Amniotic epithelial cell (primary cell): ENCODE measurements around the gene MMD2.

ENCODE experiments used
- DNase-seq: peaks from one replicate; pipeline ENCODE4 v3.0.0-alpha.2; 2010; ENCODE audit warnings: low read depth

The MMD2 gene

DNA sequence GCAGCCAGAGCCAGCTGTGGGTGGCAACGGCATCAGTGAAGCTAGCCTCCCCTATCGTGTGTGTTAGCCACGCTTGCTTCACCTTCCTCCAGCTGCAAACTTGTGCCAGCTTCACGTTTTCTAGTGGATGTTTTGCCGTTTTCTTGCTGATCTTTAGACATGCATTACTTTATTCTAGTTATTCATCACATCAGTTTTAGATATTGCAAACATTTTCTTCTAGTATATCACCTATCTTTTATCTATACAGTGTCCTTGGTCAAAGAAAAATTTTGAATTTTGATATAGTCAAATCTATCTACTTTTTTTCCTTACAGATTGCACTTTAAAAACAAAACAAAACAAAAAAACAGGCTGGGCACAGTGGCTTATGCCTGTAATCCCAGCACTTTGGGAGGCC is 90.5 kb downstream of the MMD2 start:
- no peak for DNase-seq

DNA sequence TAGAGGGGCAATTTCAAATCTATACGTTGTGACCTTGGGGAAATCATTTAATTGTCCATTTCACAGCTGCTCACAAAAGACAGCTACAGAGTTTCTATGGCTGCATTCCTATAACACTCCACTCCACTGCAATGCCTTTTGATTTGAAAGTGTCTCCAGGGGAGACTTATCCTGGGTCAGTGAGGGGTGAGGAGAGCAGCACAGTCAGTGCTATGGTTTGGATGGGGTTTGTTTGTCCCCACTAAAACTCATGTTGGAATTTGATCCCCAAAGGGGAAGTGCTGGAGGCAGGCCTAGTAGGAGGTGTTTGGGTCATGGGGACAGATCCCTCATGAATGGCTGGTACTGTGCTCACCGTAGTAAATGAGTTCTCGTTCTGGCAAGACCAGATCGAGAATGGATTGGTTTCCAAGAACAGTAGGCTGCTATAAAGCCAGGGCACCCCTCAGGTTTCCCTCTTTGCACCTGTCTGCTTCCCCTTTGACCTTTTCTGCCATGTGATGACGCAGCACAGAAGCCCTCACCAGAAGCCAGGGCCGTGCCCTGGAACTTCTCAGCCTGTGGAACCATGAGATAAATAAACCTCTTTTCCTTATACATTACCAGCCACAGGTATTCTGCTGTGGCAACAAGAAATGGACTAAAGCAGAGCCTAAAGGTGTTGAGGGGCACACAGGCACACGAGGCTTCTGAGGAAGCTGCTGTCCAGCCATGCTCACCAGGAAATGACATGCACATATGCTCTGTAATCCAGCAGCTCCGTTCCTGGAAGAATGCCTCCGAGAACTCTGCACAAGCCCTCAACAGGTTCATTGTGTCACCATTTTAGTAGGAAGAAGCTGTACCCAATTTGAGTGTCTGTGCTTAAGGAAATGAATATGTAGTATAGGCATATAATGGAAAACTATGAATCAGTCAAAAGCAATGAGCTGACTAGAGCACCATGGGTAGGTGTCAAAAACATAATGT is 92.2 kb downstream of the MMD2 start:
- no peak for DNase-seq

GRCh38 chr7:4862156-4862555 is 96.8 kb downstream of the MMD2 start:
- DNase-seq, result no peak

- DNase-seq, result no peak
Measured at GRCh38 chr7:4861673-4862072, 97.3 kb downstream of the MMD2 start, which contains the start of gene PAPOLB. Gene PAPOLB, minus strand, starts transcription at chr7:4862030. Its CDS starts 220 bp downstream, at chr7:4861810.

- DNase-seq, result no peak
Measured at GRCh38 chr7:4861227-4861626, 97.8 kb downstream of the MMD2 start.

GRCh38 chr7:4857189-4857588 is 101.8 kb downstream of the MMD2 start:
- no peak for DNase-seq

GRCh38 chr7:4856336-4857057 is 102.5 kb downstream of the MMD2 start:
- DNase-seq, result no peak
